HG03097 (cell line): ENCODE results near the gene RHOB.

Experiments used
- ATAC-seq: cut with Tn5 transposase; IDR thresholded peaks from one replicate; pipeline ENCODE4 v1.9.1; 2021; ENCODE audit not compliant: unreplicated experiment, low FRiP score

Gene RHOB

DNA sequence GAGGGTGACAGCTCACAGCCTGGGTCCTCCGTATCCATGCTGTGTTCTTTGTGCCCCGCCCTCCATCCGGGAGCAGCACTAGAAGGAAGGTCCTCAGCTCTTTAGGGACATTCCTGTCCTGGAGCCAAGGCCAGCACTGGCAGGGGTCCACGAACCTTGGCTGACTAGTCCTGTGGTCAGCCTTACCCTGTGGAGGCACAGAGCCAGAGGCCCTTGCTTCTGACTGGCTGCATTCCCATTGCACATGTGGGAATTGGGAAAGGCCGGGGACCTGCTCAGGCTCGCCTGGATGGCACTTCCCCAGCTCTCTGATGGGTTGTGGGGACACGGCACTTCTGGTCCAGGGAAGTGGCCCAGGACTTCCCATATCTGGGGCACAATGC is 24.9 kb upstream of the RHOB start:
- ATAC-seq: no peak

DNA sequence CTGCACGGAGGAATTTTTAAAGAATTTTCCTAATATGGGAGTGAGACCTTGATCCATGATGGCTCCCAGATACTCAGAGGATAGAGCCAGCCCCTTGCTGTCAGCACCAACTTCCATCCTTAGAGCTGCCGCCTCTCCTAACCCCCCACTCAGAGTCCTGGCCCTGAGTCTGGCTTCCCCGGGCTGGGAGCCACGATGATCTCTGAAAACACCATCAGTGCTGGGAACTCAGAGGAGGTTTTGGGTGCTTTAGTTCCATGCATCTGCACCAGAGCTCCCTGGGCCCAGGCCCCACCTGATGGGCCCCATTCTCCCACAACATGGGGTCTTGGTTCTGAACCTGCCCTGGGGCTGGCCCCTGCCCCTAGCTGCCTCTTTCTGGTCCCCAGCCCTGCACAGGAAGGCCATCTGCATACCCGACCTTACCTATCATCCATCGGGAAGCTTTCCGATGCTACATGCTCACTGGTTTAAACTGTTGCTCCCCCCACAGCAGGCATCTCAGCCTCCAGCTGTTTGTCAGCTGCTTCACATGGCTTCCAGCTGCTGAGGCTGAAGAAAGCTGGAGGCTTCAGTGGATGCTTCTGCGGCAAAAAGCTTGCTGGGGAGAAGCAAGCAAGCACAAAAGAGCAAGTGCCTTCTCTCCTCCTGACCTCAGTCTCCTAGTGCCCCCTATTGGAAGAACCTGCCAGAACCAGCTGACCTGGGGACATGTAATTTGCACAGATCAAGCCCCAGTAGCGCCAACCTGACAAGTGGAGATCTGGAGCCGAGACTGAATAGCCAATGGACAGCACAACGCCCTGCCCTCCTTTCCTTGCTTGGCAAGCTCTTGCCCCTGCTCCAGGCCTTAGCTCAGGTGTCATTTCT is 24.2 kb upstream of the RHOB start:
- no peak for ATAC-seq

- ATAC-seq: no peak
These were observed 23.5 kb upstream of the RHOB start for GRCh38 chr2:20423359-20423758.

DNA sequence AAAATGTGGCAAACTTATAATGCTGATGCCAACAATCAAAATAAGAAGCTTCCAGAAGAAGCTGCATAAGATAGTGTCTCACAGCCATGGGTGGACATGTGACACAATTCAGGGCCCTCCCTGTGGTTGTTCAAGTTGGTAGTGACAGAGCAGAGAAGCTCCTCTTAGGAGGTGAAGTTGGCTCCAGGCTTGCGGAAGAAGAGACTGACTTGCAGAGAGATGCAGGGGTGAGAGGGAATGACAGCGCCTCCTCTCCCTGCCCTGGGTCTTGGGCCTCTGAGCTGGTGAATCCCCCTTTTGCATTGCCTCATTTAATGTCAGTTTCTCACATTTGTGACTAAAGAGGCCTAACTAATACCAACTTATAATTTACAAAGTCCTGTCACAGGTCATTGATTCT is 23.0 kb upstream of the RHOB start:
- ATAC-seq: no peak

DNA sequence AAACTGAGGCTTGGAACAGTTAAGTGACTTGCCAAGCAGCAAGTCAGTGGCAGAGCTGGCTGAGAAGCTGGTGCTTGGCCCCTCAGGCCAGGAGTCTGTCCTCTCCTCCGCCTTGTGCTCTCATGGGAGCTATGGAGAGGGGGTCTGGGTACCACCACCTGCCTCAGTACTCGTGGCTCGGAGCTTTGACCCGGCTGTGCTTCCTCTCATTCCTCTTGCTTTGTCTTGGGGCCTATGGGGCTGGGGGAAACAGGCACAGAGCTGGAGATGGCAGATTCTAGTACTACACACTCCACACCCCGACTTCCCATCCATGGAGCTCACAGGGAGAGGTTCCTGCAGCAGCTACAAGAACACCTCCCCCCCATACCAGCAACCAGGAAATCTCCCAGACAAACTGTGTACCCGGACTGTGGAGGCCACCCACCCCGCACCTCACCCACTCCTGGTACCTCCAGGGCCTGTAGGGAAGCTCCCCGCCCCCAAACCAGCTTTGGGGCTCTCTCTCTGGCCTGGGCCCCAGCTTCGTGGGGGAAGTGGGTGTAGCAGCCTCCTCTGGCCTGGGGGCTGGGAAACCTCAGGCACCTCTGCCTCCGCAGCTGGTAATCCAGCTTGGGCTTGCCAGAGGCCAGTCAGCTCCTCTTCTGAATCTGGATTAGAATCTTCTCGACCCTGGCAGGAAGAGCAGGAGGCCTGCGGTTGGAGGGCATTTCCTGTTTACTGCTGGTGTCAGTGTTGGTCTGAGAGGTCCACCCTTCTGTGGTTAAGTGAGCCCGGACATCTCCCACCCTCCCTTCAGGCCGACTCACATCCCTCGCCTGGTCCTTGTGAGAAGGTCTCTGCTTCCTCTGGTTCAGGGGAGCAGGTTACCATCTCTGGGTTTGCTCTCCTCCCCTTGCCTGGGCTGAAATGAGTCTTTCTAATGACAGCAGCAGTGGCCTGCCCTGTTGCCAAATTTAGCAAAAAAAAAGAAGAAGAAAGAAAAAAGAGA is 22.3 kb upstream of the RHOB start:
- ATAC-seq: peak; percentile 78

DNA sequence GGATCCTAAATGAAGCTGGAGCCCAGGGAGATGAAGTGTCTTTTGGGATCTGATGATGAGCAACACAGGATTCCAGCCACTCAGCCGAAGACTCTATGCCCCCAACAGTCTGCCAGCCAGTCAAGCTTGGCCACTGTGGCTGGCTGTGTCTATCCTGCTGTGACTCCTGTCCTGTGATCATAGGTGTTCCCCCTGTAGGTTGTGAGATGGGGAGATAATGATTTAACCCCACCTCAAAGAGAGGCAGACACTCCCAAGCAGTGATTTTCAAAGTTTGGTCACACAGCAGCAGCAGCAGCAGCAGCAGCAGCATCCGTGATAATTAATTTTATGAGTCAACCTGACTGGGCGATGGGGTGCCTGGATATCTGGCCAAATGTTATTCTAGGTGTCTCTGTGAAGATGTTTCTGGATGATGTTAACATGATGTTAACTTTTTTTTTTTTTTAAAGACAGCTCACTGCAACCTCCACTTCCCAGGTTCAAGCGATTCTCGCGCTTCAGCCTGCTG is 21.4 kb upstream of the RHOB start:
- no peak for ATAC-seq

DNA sequence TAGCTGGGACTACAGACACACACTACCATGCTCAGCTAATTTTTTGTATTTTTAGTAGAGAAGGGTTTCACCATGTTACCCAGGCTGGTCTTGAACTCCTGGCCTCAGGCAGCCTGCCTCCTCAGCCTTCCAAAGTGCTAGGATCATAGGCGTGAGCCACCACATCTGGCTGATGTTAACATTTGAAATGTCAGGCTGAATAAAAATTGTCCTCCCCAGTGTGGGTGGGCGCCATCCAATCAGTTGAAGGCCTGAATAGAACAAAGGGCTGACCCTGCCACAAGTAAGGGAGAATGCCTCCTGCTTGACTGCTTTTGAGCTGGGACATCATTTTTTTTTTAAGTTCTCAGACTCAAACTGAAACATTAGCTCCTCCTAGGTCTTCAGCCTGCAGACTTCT is 21.0 kb upstream of the RHOB start:
- ATAC-seq: no peak

DNA sequence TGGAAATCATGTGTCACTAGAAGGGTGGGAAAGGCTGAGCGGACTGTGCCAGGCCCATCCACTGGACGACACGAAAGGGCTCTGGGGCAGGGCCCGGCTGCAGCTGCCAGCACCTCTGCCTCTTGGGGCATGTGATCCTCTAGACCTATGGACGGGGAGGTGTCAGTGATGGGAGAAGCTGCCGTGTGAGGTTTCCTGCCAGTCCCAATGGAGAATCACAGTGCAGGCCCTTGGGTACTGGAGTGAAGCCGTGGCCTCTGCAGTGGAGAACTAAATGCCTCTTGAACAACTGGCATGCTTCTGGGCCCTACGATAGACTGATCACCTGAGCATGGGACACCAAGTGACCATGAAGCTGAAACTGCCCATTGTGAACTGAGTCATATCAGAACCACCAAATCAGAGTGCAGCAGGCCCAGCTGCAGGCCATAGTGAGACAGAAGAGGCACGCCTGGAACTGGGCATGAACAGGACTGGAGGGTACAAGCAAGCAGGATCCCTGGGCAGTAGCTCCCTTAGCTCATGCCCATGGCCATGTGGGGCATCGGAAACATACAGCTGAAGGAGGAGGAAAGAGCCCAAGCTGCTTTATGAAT is 18.8 kb upstream of the RHOB start:
- ATAC-seq: no peak

GRCh38 chr2:20428717-20429490 is 18.0 kb upstream of the RHOB start:
- no peak for ATAC-seq

DNA sequence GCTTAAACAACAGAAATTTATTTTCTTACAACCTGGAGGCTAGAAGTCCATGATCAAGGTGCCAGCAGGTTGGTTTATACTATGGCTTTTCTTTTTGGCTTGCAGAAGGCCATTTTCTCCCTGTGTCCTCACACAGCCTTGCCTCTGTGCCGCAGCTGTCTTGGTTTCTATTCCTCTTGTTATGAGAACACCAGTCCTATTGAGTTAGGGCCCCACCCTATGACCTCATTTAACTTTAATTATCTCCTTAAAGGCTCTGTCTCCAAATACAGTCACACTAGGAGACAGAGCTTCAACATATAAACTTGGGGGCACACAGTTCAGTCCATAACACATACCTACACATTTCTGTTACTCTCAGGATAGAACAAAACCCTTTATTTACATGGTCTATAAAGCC is 17.3 kb upstream of the RHOB start:
- ATAC-seq: no peak

- ATAC-seq: no peak
These were observed 16.8 kb upstream of the RHOB start for GRCh38 chr2:20430035-20430434.

GRCh38 chr2:20430461-20431300 is 16.2 kb upstream of the RHOB start:
- ATAC-seq: no peak

DNA sequence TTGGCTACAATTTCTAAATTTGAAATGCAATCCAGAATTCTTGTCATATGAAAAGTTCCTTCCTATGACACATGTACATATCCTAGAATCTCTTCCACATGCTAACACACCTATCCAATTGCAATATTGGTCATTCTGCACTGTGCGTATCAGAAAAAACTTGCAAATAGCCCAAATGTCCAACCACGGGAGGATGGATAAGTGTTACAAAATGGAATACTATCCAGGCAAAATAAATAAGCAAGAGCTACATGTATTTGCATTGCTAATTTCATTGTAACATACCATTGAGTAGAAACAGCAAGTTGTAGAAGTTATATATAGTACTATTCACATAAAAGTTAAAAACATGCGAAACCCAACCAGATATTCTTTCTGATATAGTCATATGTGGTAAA is 15.6 kb upstream of the RHOB start:
- no peak for ATAC-seq

- ATAC-seq: no peak
These were observed 15.1 kb upstream of the RHOB start for GRCh38 chr2:20431772-20432171.

GRCh38 chr2:20432714-20433113 is 14.2 kb upstream of the RHOB start:
- ATAC-seq: no peak

DNA sequence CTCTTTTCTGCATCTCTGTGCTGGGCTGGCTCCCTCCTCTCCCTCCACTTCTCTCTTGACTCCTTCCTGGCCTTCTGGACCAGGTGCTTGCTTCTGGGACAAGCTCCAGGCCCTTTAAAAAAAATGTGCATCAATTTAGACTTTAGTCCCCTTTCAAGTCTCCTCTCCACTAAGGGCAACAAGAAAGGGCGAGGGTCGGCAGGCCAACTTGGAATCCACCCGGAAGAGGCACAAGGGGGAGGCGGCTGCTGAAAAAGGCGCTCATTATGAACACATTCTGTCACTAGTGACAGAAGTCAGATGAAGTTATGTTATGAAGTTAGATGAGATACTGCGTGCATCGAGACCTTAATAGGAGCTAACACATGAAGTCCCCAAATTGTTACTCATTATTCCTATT is 13.6 kb upstream of the RHOB start:
- ATAC-seq: no peak

DNA sequence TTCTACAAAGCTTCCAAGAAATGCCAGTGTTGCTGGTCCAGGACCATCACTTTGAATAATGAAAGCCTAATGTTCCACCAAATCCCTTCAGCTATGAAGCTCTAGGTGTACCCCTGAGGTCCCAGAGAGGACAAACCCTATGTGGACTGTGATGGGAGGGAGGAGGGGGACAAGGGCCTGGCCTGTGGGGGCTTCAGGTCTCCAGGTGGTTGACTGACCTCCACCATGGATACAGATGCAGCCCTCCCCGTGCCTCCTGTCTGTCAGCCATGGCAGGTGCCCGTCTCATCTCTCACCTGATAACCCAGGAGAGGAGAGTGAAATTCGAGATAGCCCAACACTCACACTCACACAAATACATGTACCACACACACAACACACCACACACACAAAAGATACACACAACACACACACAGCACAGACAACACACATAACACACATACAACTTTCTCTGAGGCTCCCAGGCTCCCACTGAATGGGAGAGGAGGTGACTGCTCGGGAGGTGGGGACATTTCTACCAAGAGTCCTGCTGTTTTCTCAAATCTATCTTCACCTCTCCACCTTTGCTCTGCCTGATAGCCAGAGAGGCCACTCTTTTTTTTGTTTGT is 12.8 kb upstream of the RHOB start:
- no peak for ATAC-seq

GRCh38 chr2:20434588-20435294 is 12.1 kb upstream of the RHOB start:
- ATAC-seq: no peak
